ENCODE results near the gene CORO2A.
"Not testable (repeated sequence)": the region's sequence is repeated elsewhere in the genome, so short reads cannot be mapped to it uniquely, and the experiment has no call there.

GRCh38 chr9:98174502-98174918 is 17.9 kb downstream of the CORO2A start:
- TF ChIP-seq CTCF, POLR2A (IDR thresholded peaks at IDR 0.05): not testable (repeated sequence)
